Tibial artery (tissue), 4 donors: ENCODE data around the gene YARS1.

Experiments used
- DNase-seq, 2 donors: peaks; one replicate each; pipeline ENCODE4 v3.0.0-alpha.2; 2019
- H3K27ac ChIP-seq, 2 donors: fragments of 200-600 bp; sonication (generic) in 1 of 2; 1 replicate in 1 of 2; 2 replicates in 1 of 2; pipeline ENCODE4 v1.5.1; 2018 to 2019; ENCODE audit warnings: mild to moderate bottlenecking in 1 of 2
- H3K27me3 ChIP-seq, 2 donors: fragments of 200-600 bp; sonication (generic) in 1 of 2; one replicate each; pipeline versions ENCODE4 v1.5.1 to v1.6.0; 2016 to 2019
- H3K36me3 ChIP-seq, 3 donors: fragments of 200-600 bp; sonication (generic) in 2 of 3; one replicate each; pipeline ENCODE4 v1.5.1; 2016 to 2019; ENCODE audit warnings: mild to moderate bottlenecking in 2 of 3
- H3K4me1 ChIP-seq, 4 donors: fragments of 200-600 bp; sonication (generic) in 2 of 4; 1 replicate in 3 of 4; 2 replicates in 1 of 4; pipeline ENCODE4 v1.5.1; 2016 to 2019
- H3K4me3 ChIP-seq, 2 donors: fragments of 200-600 bp; sonication (generic) in 1 of 2; 1 replicate in 1 of 2; 2 replicates in 1 of 2; pipeline ENCODE4 v1.5.1; 2018 to 2019; ENCODE audit warnings: mild to moderate bottlenecking in 2 of 2
- H3K9me3 ChIP-seq, 3 donors: fragments of 200-600 bp; sonication (generic) in 1 of 3; one replicate each; pipeline ENCODE4 v1.5.1; 2016 to 2019
- intact Hi-C: fragments of 100-400 bp; cut with DNase I; formaldehyde crosslinking; loops from one replicate; pipeline ENCODE4 v1.15.0; 2023; ENCODE audit warnings: low total_unique reads
- TF ChIP-seq, protein P1 (sequence below), 2 experiments: fragments of 200-600 bp in 1 of 2; fragments of 450-650 bp in 1 of 2; IDR thresholded peaks; one replicate each; pipeline ENCODE4 v1.5.1; 2017 to 2019; ENCODE audit warnings: antibody characterized with exemption in 2 of 2, mild to moderate bottlenecking in 1 of 2, moderate library complexity in 1 of 2

YARS1 gene

DNA sequence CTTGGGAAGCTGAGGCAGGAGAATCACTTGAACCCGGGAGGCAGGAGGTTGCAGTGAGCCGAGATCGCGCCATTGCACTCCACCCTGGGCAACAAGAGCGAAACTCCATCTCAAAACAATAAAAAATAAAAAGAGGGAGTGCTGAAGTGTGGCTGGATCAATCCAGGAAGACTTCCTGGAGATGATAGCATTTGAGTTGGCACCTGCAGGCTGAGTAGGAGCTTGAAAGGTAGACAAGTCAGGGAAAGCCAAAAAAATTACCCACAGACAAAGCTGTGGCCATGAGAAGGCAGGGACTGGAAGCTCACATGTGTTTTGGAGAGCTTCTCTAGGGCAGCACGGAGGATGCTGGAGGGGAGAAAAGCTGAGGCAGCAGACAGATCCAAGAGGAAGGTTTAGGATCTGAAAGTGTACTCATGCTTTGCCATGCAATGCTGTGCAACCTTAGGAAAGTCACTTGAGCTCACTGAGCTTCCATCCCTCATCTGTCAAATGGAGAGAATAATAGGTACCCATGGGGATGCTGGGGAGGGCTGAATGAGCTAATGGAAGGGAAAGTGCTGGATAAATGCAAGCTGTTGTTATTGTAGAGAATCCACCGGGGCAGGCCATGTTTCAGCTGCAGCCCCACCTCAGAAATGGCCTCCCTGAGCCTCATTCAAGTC is 88.6 kb downstream of the YARS1 start:
- TF ChIP-seq, protein P1, sequence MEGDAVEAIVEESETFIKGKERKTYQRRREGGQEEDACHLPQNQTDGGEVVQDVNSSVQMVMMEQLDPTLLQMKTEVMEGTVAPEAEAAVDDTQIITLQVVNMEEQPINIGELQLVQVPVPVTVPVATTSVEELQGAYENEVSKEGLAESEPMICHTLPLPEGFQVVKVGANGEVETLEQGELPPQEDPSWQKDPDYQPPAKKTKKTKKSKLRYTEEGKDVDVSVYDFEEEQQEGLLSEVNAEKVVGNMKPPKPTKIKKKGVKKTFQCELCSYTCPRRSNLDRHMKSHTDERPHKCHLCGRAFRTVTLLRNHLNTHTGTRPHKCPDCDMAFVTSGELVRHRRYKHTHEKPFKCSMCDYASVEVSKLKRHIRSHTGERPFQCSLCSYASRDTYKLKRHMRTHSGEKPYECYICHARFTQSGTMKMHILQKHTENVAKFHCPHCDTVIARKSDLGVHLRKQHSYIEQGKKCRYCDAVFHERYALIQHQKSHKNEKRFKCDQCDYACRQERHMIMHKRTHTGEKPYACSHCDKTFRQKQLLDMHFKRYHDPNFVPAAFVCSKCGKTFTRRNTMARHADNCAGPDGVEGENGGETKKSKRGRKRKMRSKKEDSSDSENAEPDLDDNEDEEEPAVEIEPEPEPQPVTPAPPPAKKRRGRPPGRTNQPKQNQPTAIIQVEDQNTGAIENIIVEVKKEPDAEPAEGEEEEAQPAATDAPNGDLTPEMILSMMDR (IDR thresholded peaks at IDR 0.05): no peak
- H3K4me1 ChIP-seq: peaks cover 0 to 15% (median 10%) of the 10 kb centered on the region in 4 donors
- no peaks in the 10 kb centered on the region for H3K27me3 ChIP-seq
- H3K9me3 ChIP-seq: no peaks in the 10 kb centered on the region
- no peaks in the 10 kb centered on the region for H3K36me3 ChIP-seq
- intact Hi-C loops: no loop called here
- H3K27ac ChIP-seq: no peak overlapping the region
- DNase-seq: no peak
- no peak overlapping the region for H3K4me3 ChIP-seq

DNA sequence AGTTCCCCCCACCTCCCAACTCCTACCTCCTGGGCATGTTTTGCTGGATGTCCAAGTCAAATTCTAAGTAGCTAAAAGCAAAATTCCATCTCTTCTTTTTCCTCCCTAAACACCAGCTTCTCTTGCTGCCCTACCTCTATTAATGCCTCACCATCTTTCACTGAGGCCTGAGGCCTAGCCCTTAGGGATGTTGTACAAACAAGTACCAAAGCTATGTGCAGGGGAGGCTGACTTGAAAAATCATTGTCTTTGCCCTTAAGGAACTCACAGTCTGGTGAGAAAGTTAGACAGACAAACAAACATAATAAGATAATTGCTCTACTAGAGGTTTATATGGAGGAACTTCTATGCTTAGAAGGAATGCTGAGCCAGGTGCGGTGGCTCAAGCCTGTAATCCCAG is 89.3 kb downstream of the YARS1 start:
- Histone ChIP-seq H3K4me3 (no peak overlapping the region), H3K4me1 (peaks cover 0 to 15% (median 10%) of the 10 kb centered on the region in 4 donors), H3K27ac (no peak overlapping the region), H3K27me3 (no peaks in the 10 kb centered on the region), H3K36me3 (no peaks in the 10 kb centered on the region), H3K9me3 (no peaks in the 10 kb centered on the region)
- DNase-seq: no peak
- TF ChIP-seq, protein P1 (IDR thresholded peaks at IDR 0.05): no peak
- intact Hi-C loops: no loop called here

DNA sequence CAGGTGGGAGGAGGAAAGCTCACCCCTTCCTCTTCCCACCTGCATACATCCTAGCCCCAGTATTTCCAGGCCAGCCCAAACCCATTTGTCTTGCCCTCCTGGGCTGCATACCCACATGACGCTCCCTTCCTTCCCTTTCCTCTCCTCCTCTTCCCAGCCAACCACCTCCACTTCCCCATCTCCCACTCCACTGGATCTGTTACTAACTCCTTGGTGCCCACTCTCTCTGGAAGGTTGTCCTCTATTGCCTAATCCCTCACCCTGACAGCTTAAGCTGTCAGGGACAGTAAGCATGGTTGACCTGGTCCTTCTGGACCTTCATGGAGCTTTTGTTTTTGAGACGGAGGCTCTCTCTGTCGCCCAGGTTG is 91.6 kb downstream of the YARS1 start:
- TF ChIP-seq, protein P1 (IDR thresholded peaks at IDR 0.05): no peak
- H3K27ac ChIP-seq: no peak overlapping the region
- intact Hi-C loops: no loop called here
- H3K4me1 ChIP-seq: peaks cover 0 to 15% (median 10%) of the 10 kb centered on the region in 4 donors
- no peaks in the 10 kb centered on the region for H3K9me3 ChIP-seq
- no peaks in the 10 kb centered on the region for H3K27me3 ChIP-seq
- no peak for DNase-seq
- no peak overlapping the region for H3K4me3 ChIP-seq
- no peaks in the 10 kb centered on the region for H3K36me3 ChIP-seq
